Jurkat, Clone E6-1 (cell line): ENCODE measurements around the gene RAB7A.
"Not testable (repeated sequence)": the region's sequence is repeated elsewhere in the genome, so short reads cannot be mapped to it uniquely, and the experiment has no call there.

Source experiments
- DNase-seq: peaks from one replicate; pipeline ENCODE4 v3.0.0-alpha.2; 2011; ENCODE audit warnings: low read depth, low spot score
- H3K4me3 ChIP-seq: 2 replicates; pipeline ENCODE4 v1.5.1; 2011; ENCODE audit warnings: mild to moderate bottlenecking, low read length, control low read depth, moderate library complexity

Gene RAB7A

GRCh38 chr3:128806588-128806987 lies 80.6 kb downstream of the RAB7A start:
- H3K4me3 ChIP-seq = no peak overlapping the region
- DNase-seq = no peak

GRCh38 chr3:128807186-128807830 lies 81.3 kb downstream of the RAB7A start:
- DNase-seq = no peak

GRCh38 chr3:128808672-128809071 lies 82.7 kb downstream of the RAB7A start:
- DNase-seq = no peak
- no peak overlapping the region for H3K4me3 ChIP-seq

More at GRCh38 chr3:128807186-128807830, 81.3 kb downstream of the RAB7A start:
- no peak overlapping the region for H3K4me3 ChIP-seq

DNA sequence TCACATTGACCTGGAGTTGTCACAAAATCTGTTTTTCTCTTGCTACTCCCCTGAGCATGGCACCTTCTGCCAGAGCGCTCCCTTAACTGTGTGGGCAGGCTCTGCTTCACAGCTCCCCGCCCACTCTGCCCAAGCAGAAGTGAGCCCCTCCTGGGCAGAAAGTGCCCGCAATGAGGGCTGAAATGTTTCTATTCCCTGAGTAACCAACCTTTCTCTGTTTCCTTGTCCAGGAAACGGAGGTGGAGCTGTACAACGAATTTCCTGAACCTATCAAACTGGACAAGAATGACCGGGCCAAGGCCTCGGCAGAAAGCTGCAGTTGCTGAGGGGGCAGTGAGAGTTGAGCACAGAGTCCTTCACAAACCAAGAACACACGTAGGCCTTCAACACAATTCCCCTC lies 87.1 kb downstream of the RAB7A start:
- no peak for DNase-seq

GRCh38 chr3:128814060-128814459 lies 88.1 kb downstream of the RAB7A start:
- DNase-seq = no peak
- H3K4me3 ChIP-seq = no peak overlapping the region

More for the DNA sequence above, 87.1 kb downstream of the RAB7A start:
- no peak overlapping the region for H3K4me3 ChIP-seq

DNA sequence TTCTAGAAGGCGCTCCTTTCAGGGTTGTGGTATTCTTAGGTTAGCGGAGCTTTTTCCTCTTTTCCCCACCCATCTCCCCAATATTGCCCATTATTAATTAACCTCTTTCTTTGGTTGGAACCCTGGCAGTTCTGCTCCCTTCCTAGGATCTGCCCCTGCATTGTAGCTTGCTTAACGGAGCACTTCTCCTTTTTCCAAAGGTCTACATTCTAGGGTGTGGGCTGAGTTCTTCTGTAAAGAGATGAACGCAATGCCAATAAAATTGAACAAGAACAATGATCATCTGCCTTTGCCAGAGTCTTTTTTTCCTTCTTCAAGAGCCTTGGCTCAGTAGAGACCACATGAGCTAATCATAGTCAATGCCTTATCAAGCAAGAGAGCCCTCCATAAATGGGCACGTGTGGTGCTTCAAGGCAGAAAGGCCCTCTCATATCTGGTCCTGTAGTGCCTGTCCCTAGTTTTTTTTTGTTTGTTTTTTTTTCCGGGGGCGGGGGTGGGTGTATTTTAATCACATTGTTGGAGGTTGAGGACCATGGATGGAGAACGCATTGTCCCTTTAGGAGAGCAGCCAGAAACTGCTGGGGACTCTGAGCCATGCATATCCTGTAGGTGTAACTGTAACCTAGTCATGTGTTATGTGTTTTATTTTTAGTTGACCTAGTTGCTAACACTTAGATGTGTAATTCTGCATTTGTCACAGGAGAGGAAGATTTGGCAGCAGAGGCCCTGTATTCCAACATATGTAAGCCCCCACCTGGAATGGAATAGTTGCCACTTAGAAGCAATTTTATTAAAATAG lies 88.7 kb downstream of the RAB7A start:
- no peak overlapping the region for H3K4me3 ChIP-seq
- no peak for DNase-seq

DNA sequence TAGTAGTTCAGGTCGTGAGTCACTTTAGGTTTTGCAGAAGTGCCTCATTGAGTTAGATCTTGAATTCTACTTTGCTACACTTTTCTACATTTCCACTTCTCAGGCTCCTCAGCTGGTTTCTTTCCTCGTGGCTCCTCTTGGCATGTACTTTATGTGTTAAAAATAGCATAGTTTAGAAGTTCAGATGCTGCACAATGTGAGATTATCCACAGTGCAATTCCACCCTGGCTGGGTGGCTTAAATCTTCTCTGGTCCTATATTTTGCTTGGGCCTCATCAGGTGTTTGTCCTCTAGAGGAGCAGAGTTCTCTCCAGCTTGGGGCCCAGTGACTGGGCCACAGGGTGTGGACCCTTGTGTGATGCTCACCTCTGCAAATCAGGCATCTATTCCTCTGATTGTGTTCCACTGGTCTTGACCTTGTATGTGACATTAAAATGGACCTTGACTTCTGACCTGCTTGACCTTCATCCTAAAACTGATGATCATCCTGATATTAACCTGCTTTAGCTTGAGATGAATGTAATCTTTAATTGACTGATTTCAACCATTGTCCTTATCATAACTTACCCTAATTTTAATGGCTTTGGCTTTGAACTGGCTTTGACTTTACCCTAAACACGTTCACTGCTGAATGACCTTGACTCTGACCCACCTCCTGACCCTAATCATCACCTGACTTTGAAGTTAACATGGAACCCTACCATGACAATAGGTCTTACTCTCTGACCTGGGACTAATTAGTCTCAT lies 89.5 kb downstream of the RAB7A start:
- no peak overlapping the region for H3K4me3 ChIP-seq
- no peak for DNase-seq

- no peak for DNase-seq
- no peak overlapping the region for H3K4me3 ChIP-seq
Observed at GRCh38 chr3:128818186-128818787, 92.3 kb downstream of the RAB7A start.

GRCh38 chr3:128820252-128820839 lies 94.4 kb downstream of the RAB7A start:
- no peak for DNase-seq
- no peak overlapping the region for H3K4me3 ChIP-seq

DNA sequence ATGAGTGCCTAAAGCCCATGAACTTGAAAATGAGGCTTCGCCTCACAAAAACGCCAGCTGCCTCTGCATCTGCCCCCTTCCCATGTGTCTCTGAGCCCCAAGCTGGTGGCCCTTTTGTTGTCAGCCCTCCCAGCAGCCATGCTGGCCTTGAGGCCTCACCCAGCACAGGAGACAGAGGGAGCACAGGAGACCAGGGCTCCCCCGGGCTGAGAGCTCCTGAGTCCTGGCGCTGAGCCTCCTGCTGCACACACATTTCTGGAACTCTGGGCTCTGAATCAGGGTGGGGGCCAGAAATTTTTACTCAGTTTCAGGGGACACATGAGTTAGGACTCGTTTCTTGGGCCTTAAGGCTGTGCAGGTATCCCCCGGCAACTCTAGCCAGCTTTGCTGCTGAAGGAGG lies 97.0 kb downstream of the RAB7A start:
- H3K4me3 ChIP-seq = no peak overlapping the region
- no peak for DNase-seq

DNA sequence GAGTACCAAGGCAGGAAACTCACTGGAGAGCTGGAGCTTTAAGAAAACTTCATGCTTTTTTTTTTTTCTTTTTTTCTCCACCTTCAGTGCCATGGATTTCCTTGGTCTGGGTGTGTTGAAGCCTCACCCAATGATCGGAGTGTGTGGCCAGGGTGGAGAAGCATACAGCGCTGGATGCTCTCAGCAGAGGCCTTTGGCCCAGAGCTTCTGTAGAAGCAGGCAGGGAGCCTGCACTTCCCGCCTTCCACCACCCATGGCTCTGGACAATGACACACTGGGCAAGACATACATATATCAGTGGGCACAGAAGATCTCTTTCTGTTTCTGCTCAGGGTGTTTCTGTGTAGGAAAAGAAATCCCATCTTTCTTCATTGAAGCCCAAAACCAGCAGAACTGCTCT lies 97.6 kb downstream of the RAB7A start:
- H3K4me3 ChIP-seq = no peak overlapping the region
- DNase-seq = no peak

GRCh38 chr3:128824132-128824850 lies 98.3 kb downstream of the RAB7A start:
- no peak overlapping the region for H3K4me3 ChIP-seq
- no peak for DNase-seq

GRCh38 chr3:128825117-128825725 lies 99.2 kb downstream of the RAB7A start:
- H3K4me3 ChIP-seq = no peak overlapping the region
- no peak for DNase-seq

- not testable (repeated sequence) for H3K4me3 ChIP-seq
Observed at GRCh38 chr3:128829087-128829486, 103.1 kb downstream of the RAB7A start.

GRCh38 chr3:128829925-128830625 lies 104.1 kb downstream of the RAB7A start:
- H3K4me3 ChIP-seq, DNase-seq: not testable (repeated sequence)

More at GRCh38 chr3:128829087-128829486, 103.1 kb downstream of the RAB7A start:
- not testable (repeated sequence) for DNase-seq

DNA sequence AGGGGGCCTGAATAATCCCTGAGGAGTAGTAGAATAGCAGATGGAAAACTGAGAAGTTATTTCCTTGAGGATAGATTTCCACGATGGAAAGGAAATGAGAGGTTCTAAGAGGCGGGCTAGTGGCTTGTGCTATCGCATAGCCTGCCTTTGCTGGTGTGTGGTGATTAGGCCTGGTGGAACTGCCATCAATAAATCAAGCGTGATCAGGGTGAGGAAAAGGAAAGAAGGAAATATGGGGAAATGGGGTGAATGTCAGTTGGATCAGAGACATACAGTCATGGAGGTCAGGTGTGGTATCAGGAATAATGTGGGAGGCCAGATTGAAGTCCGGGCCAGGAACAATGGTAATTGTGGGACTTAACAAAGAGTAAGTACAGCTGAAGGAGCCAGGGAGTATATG lies 104.8 kb downstream of the RAB7A start:
- DNase-seq, H3K4me3 ChIP-seq: not testable (repeated sequence)

DNA sequence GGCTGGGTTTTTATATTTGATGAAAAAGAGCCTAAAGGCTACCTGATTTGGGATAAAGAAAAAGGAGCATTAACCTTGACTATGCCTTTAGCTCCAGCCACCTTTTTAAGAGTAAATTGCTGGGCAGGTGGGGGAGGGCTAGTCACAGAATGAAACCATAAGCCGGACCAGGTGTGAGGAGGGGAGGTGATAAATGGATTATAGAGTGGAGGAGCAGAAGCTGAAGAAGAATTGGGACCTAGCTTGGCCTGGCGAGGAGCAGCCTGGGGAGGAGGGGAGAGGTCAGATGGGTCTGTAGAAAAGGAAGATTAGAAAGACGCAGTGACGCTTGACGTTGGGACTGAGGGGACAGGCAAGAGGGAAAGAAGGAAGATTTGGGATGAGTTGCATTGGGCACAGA lies 107.0 kb downstream of the RAB7A start:
- not testable (repeated sequence) for DNase-seq, H3K4me3 ChIP-seq

GRCh38 chr3:128835096-128835495 lies 109.1 kb downstream of the RAB7A start:
- no peak for DNase-seq
- no peak overlapping the region for H3K4me3 ChIP-seq
